ENCODE data around the gene KRT83.

The KRT83 gene

GRCh38 chr12:52323001-52323400 lies 1.8 kb upstream of the KRT83 start:
- Histone ChIP-seq H3K27me3 (ENCODE audit: control insufficient read depth, low read length) (peaks cover 13% of the 10 kb centered on the region; the same call in 1 of the 2 replicates), H3K4me2 (ENCODE audit: low read length) (no peak overlapping the region), H3K9me3 (ENCODE audit: control insufficient read depth, insufficient read depth, low read length) (no peaks in the 10 kb centered on the region), H3K27ac (ENCODE audit: low read depth, low read length) (no peak overlapping the region), H3K36me3 (ENCODE audit: control insufficient read depth, low read length) (no peaks in the 10 kb centered on the region), H3K9me2 (replicated peaks; ENCODE audit: control insufficient read depth, low read length) (no peaks in the 10 kb centered on the region), H3K4me1 (ENCODE audit: control insufficient read depth, low read length) (no peaks in the 10 kb centered on the region), H4K20me1 (ENCODE audit: control insufficient read depth, insufficient read depth, low read depth, low read length) (no peaks in the 10 kb centered on the region), H3K4me3 (ENCODE audit: low read length) (no peak overlapping the region), H3K79me2 (ENCODE audit: control insufficient read depth, low read length) (no peaks in the 10 kb centered on the region), H3F3A (ENCODE audit: control insufficient read depth, insufficient read depth) (no peaks in the 10 kb centered on the region)
- TF ChIP-seq CTCF (IDR thresholded peaks at IDR 0.05; ENCODE audit: low read depth, low read length, poor library complexity, severe bottlenecking) (no peak), EZH2phosphoT487 (IDR thresholded peaks at IDR 0.05; ENCODE audit: borderline replicate concordance, low read length) (no peak)

- H3K27ac ChIP-seq (ENCODE audit: low read depth, low read length), result no peak overlapping the region
- H3K9me3 ChIP-seq (ENCODE audit: control insufficient read depth, insufficient read depth, low read length), result no peaks in the 10 kb centered on the region
- H3K4me3 ChIP-seq (ENCODE audit: low read length), result no peak overlapping the region
- peaks cover 13% of the 10 kb centered on the region; the same call in 1 of the 2 replicates for H3K27me3 ChIP-seq (ENCODE audit: control insufficient read depth, low read length)
- H4K20me1 ChIP-seq (ENCODE audit: control insufficient read depth, insufficient read depth, low read depth, low read length), result no peaks in the 10 kb centered on the region
- TF ChIP-seq CTCF (IDR thresholded peaks at IDR 0.05; ENCODE audit: low read depth, low read length, poor library complexity, severe bottlenecking) (no peak), EZH2phosphoT487 (IDR thresholded peaks at IDR 0.05; ENCODE audit: borderline replicate concordance, low read length) (no peak)
- no peaks in the 10 kb centered on the region for H3K79me2 ChIP-seq (ENCODE audit: control insufficient read depth, low read length)
- H3K9me2 ChIP-seq (replicated peaks; ENCODE audit: control insufficient read depth, low read length), result no peaks in the 10 kb centered on the region
- no peaks in the 10 kb centered on the region for H3F3A ChIP-seq (ENCODE audit: control insufficient read depth, insufficient read depth)
- no peaks in the 10 kb centered on the region for H3K36me3 ChIP-seq (ENCODE audit: control insufficient read depth, low read length)
- no peaks in the 10 kb centered on the region for H3K4me1 ChIP-seq (ENCODE audit: control insufficient read depth, low read length)
- no peak overlapping the region for H3K4me2 ChIP-seq (ENCODE audit: low read length)
Observed at GRCh38 chr12:52322069-52322468, 871 bp upstream of the KRT83 start.

GRCh38 chr12:52321418-52321817 lies 220 bp upstream of the KRT83 start:
- Histone ChIP-seq H4K20me1 (ENCODE audit: control insufficient read depth, insufficient read depth, low read depth, low read length) (no peaks in the 10 kb centered on the region), H3K27me3 (ENCODE audit: control insufficient read depth, low read length) (peaks cover 13% of the 10 kb centered on the region; the same call in 1 of the 2 replicates), H3K27ac (ENCODE audit: low read depth, low read length) (no peak overlapping the region), H3K9me3 (ENCODE audit: control insufficient read depth, insufficient read depth, low read length) (no peaks in the 10 kb centered on the region), H3K79me2 (ENCODE audit: control insufficient read depth, low read length) (no peaks in the 10 kb centered on the region), H3F3A (ENCODE audit: control insufficient read depth, insufficient read depth) (no peaks in the 10 kb centered on the region), H3K4me2 (ENCODE audit: low read length) (no peak overlapping the region), H3K4me1 (ENCODE audit: control insufficient read depth, low read length) (no peaks in the 10 kb centered on the region), H3K4me3 (ENCODE audit: low read length) (no peak overlapping the region), H3K36me3 (ENCODE audit: control insufficient read depth, low read length) (no peaks in the 10 kb centered on the region), H3K9me2 (replicated peaks; ENCODE audit: control insufficient read depth, low read length) (no peaks in the 10 kb centered on the region)
- TF ChIP-seq EZH2phosphoT487 (IDR thresholded peaks at IDR 0.05; ENCODE audit: borderline replicate concordance, low read length) (no peak), CTCF (IDR thresholded peaks at IDR 0.05; ENCODE audit: low read depth, low read length, poor library complexity, severe bottlenecking) (no peak)

All from DOHH2 (cell line).